SK-N-SH (cell line): ENCODE data around the gene VWDE. TPM values are rescaled to one million over a fixed set of nuclear protein-coding genes. Genes with fewer than 3 reads are reported as not detected.

Experiments used
- CTCF ChIA-PET: fragments of 300-600, 350-600 bp; formaldehyde crosslinking; extraction: SDS; loops from one replicate; lab custom pipeline; 2021; lab: Yijun Ruan, JAX
- POLR2A ChIA-PET: fragments of 350-600 bp; sonication (Branson Sonifier 250); formaldehyde crosslinking; extraction: SDS; loops from one replicate; lab custom pipeline; 2020; ENCODE audit warnings: antibody characterized with exemption, inconsistent platforms; lab: Yijun Ruan, JAX
- DNase-seq: peaks from one replicate; pipeline ENCODE4 v3.0.0; 2012
- H2AFZ ChIP-seq: fragments of 200-600 bp; sonication (generic); 2 replicates; pipeline ENCODE4 v1.8.1; 2016; ENCODE audit warnings: antibody characterized with exemption, mild to moderate bottlenecking, low read depth
- H3F3A ChIP-seq: fragments of 200-600 bp; sonication (generic); replicated peaks from 2 replicates; pipeline ENCODE3; 2016; ENCODE audit warnings: antibody characterized with exemption, mild to moderate bottlenecking; ENCODE audit not compliant: insufficient read depth
- H3K27ac ChIP-seq, 2 experiments: fragments of 200-500 bp in 1 of 2; fragments of 200-600 bp in 1 of 2; sonication (Bioruptor generic) in 1 of 2; sonication (generic), shearing (Covaris generic) in 1 of 2; 2 replicates each; pipeline versions ENCODE4 v1.5.1 to v1.6.1; 2014 to 2016; ENCODE audit warnings: low read depth in 2 of 2, inconsistent platforms in 1 of 2, low read length in 1 of 2, mild to moderate bottlenecking in 1 of 2, mixed read lengths in 1 of 2
- H3K27me3 ChIP-seq: fragments of 200-600 bp; sonication (generic), shearing (Covaris generic); 2 replicates; pipeline ENCODE4 v1.6.1; 2016; ENCODE audit warnings: mixed run types; ENCODE audit not compliant: insufficient read depth
- H3K36me3 ChIP-seq, 2 experiments: fragments of 200-500 bp in 1 of 2; fragments of 200-600 bp in 1 of 2; sonication (Bioruptor generic) in 1 of 2; sonication (generic) in 1 of 2; replicated peaks in 1 of 2; 2 replicates each; pipeline versions ENCODE3 to v1.5.1; 2014 to 2016; ENCODE audit warnings: low read length in 1 of 2, mild to moderate bottlenecking in 1 of 2; ENCODE audit not compliant: insufficient read depth in 2 of 2, control insufficient read depth in 1 of 2
- H3K4me1 ChIP-seq, 2 experiments: fragments of 200-500 bp in 1 of 2; fragments of 200-600 bp in 1 of 2; sonication (Bioruptor generic) in 1 of 2; sonication (generic), shearing (Covaris generic) in 1 of 2; 2 replicates each; pipeline versions ENCODE4 v1.5.1 to v1.6.1; 2014 to 2016; ENCODE audit warnings: low read depth in 1 of 2, low read length in 1 of 2, mixed run types in 1 of 2; ENCODE audit not compliant: insufficient read depth in 2 of 2, control insufficient read depth in 1 of 2
- H3K4me2 ChIP-seq: fragments of 200-600 bp; sonication (generic), shearing (Covaris generic); 2 replicates; pipeline ENCODE4 v1.6.1; 2017; ENCODE audit warnings: mixed run types
- H3K4me3 ChIP-seq, 2 experiments: fragments of 200-500 bp in 1 of 2; fragments of 200-600 bp in 1 of 2; sonication (Bioruptor generic) in 1 of 2; sonication (generic), shearing (Covaris generic) in 1 of 2; 2 replicates each; pipeline versions ENCODE4 v1.5.1 to v1.8.1; 2014 to 2016; ENCODE audit warnings: low read depth in 2 of 2, inconsistent platforms in 1 of 2, low read length in 1 of 2, mild to moderate bottlenecking in 1 of 2, mixed read lengths in 1 of 2, moderate library complexity in 1 of 2
- H3K79me2 ChIP-seq: fragments of 200-600 bp; sonication (generic); 2 replicates; pipeline ENCODE4 v1.8.1; 2017; ENCODE audit warnings: mild to moderate bottlenecking; ENCODE audit not compliant: insufficient read depth
- H3K9ac ChIP-seq: fragments of 200-600 bp; sonication (generic); 2 replicates; pipeline ENCODE4 v1.6.1; 2017; ENCODE audit warnings: mixed run types
- H3K9me2 ChIP-seq: fragments of 200-600 bp; sonication (generic); 2 replicates; pipeline ENCODE4 v1.6.1; 2017; ENCODE audit warnings: mixed run types
- H3K9me3 ChIP-seq: fragments of 200-600 bp; sonication (generic); 2 replicates; pipeline ENCODE4 v1.6.1; 2017; ENCODE audit warnings: mixed run types, mild to moderate bottlenecking, moderate library complexity
- H4K20me1 ChIP-seq: fragments of 200-600 bp; sonication (generic); 2 replicates; pipeline ENCODE4 v1.6.1; 2017; ENCODE audit warnings: mild to moderate bottlenecking, mixed run types; ENCODE audit not compliant: insufficient read depth
- EZH2phosphoT487 ChIP-seq: fragments of 200-600 bp; sonication (generic); IDR thresholded peaks from 2 replicates; pipeline ENCODE4 v1.6.1; 2017; ENCODE audit warnings: low read depth, mixed run types, mild to moderate bottlenecking, antibody characterized with exemption, moderate library complexity, borderline replicate concordance
- FOXJ3 ChIP-seq: sonication (generic); formaldehyde crosslinking; IDR thresholded peaks from 2 replicates; pipeline ENCODE4 v1.5.1; 2020; ENCODE audit warnings: mild to moderate bottlenecking, missing genetic modification reagents
- FOXM1 ChIP-seq: IDR thresholded peaks from 2 replicates; pipeline ENCODE4 v1.4.0; 2012; ENCODE audit warnings: low read depth, mild to moderate bottlenecking
- JUND ChIP-seq: IDR thresholded peaks from 2 replicates; pipeline ENCODE4 v1.4.0; 2012
- MAX ChIP-seq: IDR thresholded peaks from 2 replicates; pipeline ENCODE4 v1.4.0; 2012; ENCODE audit warnings: low read depth
- MEF2A ChIP-seq: IDR thresholded peaks from 2 replicates; pipeline ENCODE4 v1.4.0; 2012; ENCODE audit warnings: low read depth, borderline replicate concordance
- NFIC ChIP-seq: IDR thresholded peaks from 2 replicates; pipeline ENCODE4 v1.4.0; 2012; ENCODE audit warnings: borderline replicate concordance
- NRF1 ChIP-seq: IDR thresholded peaks from 2 replicates; pipeline ENCODE4 v1.6.1; 2012; ENCODE audit warnings: low read depth, mild to moderate bottlenecking, low read length
- PBX3 ChIP-seq: IDR thresholded peaks from 2 replicates; pipeline ENCODE4; 2012
- POLR2AphosphoS5 ChIP-seq: IDR thresholded peaks from 2 replicates; pipeline ENCODE4 v1.6.1; 2012; ENCODE audit warnings: low read depth, low read length
- RAD21 ChIP-seq: IDR thresholded peaks from 2 replicates; pipeline ENCODE4 v1.6.1; 2012; ENCODE audit warnings: mild to moderate bottlenecking, low read length
- RCOR1 ChIP-seq: fragments of 150-350 bp; IDR thresholded peaks from 2 replicates; pipeline ENCODE4 v1.6.1; 2017; ENCODE audit warnings: antibody characterized with exemption, low read length
- RFX5 ChIP-seq: IDR thresholded peaks from 2 replicates; pipeline ENCODE4 v1.6.1; 2012; ENCODE audit warnings: mild to moderate bottlenecking, improper control_type of control experiment, low read length
- SIN3A ChIP-seq: IDR thresholded peaks from 2 replicates; pipeline ENCODE4 v1.6.1; 2012; ENCODE audit warnings: low read depth, mild to moderate bottlenecking, low read length, moderate library complexity, borderline replicate concordance
- TAF1 ChIP-seq: IDR thresholded peaks from 2 replicates; pipeline ENCODE4 v1.6.1; 2012; ENCODE audit warnings: low read depth, mild to moderate bottlenecking, low read length, moderate library complexity, borderline replicate concordance
- TCF12 ChIP-seq: IDR thresholded peaks from 2 replicates; pipeline ENCODE4 v1.4.0; 2012
- TEAD4 ChIP-seq: IDR thresholded peaks from 2 replicates; pipeline ENCODE4 v1.4.0; 2012; ENCODE audit warnings: mild to moderate bottlenecking, borderline replicate concordance; ENCODE audit not compliant: insufficient read depth
- USF1 ChIP-seq: IDR thresholded peaks from 2 replicates; pipeline ENCODE4 v1.4.0; 2012; ENCODE audit warnings: low read depth, borderline replicate concordance
- YY1 ChIP-seq: IDR thresholded peaks from 2 replicates; pipeline ENCODE4 v1.4.0; 2012; ENCODE audit warnings: low read depth, mild to moderate bottlenecking
- ZBTB33 ChIP-seq: IDR thresholded peaks from 2 replicates; pipeline ENCODE4 v1.4.0; 2012; ENCODE audit warnings: low read depth, borderline replicate concordance
- WGBS: methylation state at CpG from one replicate; pipeline ENCODE4 v1.1.6; 2017; ENCODE audit warnings: low lambda C conversion rate; 5-methylcytosine and 5-hydroxymethylcytosine counted together
- polyA plus RNA-seq, 3 experiments: library from polyadenylated mRNA; depleted of rRNA; stranded (reverse); fragments of >200 nt; gene quantifications; 2 replicates each; pipeline ENCODE4 v1.2.3, GENCODE V29; 2012

Gene VWDE
- polyA plus RNA-seq, 1 of the 3 experiments (the other 2 are of a cell fraction), result not detected

GRCh38 chr7:12391922-12392615 is 11.6 kb downstream of the VWDE start:
- H3F3A ChIP-seq, result no peaks in the 10 kb centered on the region
- no peaks in the 10 kb centered on the region for H3K36me3 ChIP-seq
- POLR2A ChIA-PET, result interaction anchor here (0.7 kb wide), 1 partner anchor 81 kb away, joined by 3 read pairs; no protein-coding TSS in a partner anchor
- WGBS, result 38% methylated on average over 5 of the region's 5 CpGs
- no peaks in the 10 kb centered on the region; a peak in 1 of 4 replicates for H3K4me1 ChIP-seq
- H3K9ac ChIP-seq, result no peak overlapping the region
- no peaks in the 10 kb centered on the region for H3K9me3 ChIP-seq
- no peak for DNase-seq
- H2AFZ ChIP-seq, result no peak overlapping the region
- no peak for TF ChIP-seq MAX
- no peak for TF ChIP-seq FOXM1
- no peak for TF ChIP-seq USF1
- TF ChIP-seq PBX3, result no peak
- TF ChIP-seq FOXJ3 (CRISPR knock-in tag), result no peak
- TF ChIP-seq ZBTB33, result no peak
- TF ChIP-seq TEAD4, result no peak
- TF ChIP-seq SIN3A, result no peak
- TF ChIP-seq RAD21, result no peak
- TF ChIP-seq TAF1, result no peak
- no peak for TF ChIP-seq NFIC
- no peaks in the 10 kb centered on the region for H4K20me1 ChIP-seq
- no peak overlapping the region for H3K4me3 ChIP-seq
- no peaks in the 10 kb centered on the region for H3K79me2 ChIP-seq
- CTCF ChIA-PET, result interaction anchor here (1.2 to 1.9 kb wide), 6 partner anchors 8 to 98 kb away, joined by 3 to 10 read pairs (median 7); partner anchors contain the start of gene VWDE
- no peaks in the 10 kb centered on the region for H3K9me2 ChIP-seq
- H3K4me2 ChIP-seq, result no peak overlapping the region
- H3K27ac ChIP-seq, result no peak overlapping the region
- H3K27me3 ChIP-seq, result no peaks in the 10 kb centered on the region

- no peak overlapping the region for H3K9ac ChIP-seq
- H3K36me3 ChIP-seq, result no peaks in the 10 kb centered on the region
- H4K20me1 ChIP-seq, result no peaks in the 10 kb centered on the region
- no peaks in the 10 kb centered on the region for H3K27me3 ChIP-seq
- H3K9me3 ChIP-seq, result no peaks in the 10 kb centered on the region
- 57% methylated on average over 1 of the region's 1 CpG for WGBS
- no peaks in the 10 kb centered on the region for H3F3A ChIP-seq
- ChIA-PET CTCF (interaction anchor here (0.5 to 2.1 kb wide), 29 partner anchors 10 to 870 kb away, joined by 3 to 20 read pairs (median 4); partner anchors contain the start of gene VWDE), POLR2A (no interaction called here)
- H3K9me2 ChIP-seq, result no peaks in the 10 kb centered on the region
- peaks cover 0 to 8% of the 10 kb centered on the region in 2 experiments; a peak in 2 of 4 replicates for H3K4me1 ChIP-seq
- peak; percentile 65 for DNase-seq
- no peak overlapping the region for H3K4me2 ChIP-seq
- no peak overlapping the region; a peak in 1 of 4 replicates for H3K27ac ChIP-seq
- H3K4me3 ChIP-seq, result no peak overlapping the region; a peak in 1 of 4 replicates
- no peaks in the 10 kb centered on the region for H3K79me2 ChIP-seq
- H2AFZ ChIP-seq, result no peak overlapping the region
- TF ChIP-seq EZH2phosphoT487, result no peak
- TF ChIP-seq POLR2AphosphoS5, result no peak
- 0 out of 2 replicates have a peak, but pooled peaks have one; percentile 10 for TF ChIP-seq RCOR1
- no peak for TF ChIP-seq ZBTB33
- TF ChIP-seq RFX5, result peak; percentile 29; the same call in 1 of the 2 replicates
- TF ChIP-seq JUND, result no peak
- TF ChIP-seq YY1, result no peak
- TF ChIP-seq TAF1, result no peak
- TF ChIP-seq NRF1, result no peak
- TF ChIP-seq TCF12, result no peak
- no peak for TF ChIP-seq MEF2A
Measured at GRCh38 chr7:12389089-12389700, 14.5 kb downstream of the VWDE start.
